ENCODE results near the gene RAB3IL1. TPM values are rescaled to one million over a fixed set of nuclear protein-coding genes. Genes with fewer than 3 reads are reported as not detected.

The RAB3IL1 gene
- total and polyA plus RNA-seq, 9 of the 15 experiments (the other 6 are each of a cell fraction or from before 2014, with no cell fraction given) = 0.15 to 42.6 (median 15.5) TPM

DNA sequence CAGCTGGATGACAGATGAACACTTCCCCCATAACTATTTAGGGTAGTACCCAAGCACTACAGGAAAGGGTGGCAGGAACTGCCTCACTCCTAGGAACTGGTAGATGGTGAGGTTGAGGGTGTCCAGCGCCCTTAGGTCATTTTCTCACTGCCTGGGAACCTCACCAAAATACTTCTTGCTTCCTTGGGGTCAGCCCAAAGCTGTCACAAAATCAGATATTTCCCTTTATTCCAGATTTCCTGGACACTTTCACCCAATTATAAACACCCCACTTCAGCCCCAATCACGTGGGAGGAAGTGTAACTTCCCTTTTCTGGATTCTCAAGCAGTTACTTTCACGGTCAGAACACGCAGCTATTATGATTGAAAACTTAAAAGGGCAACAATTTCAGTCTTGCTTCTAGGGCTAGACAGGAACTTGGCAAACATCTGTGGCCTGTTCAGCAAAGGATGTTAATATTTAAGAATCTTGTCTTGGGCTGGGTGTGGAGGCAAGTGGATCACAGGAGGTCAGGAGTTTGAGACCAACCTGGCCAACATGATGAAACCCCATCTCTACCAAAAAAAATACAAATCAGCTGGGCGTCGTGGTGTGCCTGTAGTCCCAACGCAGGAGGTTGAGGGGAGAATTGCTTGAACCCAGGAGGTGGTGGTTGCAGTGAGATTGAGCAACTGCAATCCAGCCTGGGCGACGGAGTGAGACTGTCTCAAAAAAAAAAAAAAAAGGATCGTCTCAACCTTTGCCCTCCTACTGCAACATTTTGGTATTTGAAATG is 46.1 kb upstream of the RAB3IL1 start (continued):
- TF ChIP-seq, protein P1, sequence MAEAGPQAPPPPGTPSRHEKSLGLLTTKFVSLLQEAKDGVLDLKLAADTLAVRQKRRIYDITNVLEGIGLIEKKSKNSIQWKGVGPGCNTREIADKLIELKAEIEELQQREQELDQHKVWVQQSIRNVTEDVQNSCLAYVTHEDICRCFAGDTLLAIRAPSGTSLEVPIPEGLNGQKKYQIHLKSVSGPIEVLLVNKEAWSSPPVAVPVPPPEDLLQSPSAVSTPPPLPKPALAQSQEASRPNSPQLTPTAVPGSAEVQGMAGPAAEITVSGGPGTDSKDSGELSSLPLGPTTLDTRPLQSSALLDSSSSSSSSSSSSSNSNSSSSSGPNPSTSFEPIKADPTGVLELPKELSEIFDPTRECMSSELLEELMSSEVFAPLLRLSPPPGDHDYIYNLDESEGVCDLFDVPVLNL (CRISPR knock-in tag; IDR thresholded peaks at IDR 0.05; ENCODE audit: low read depth) = 0 out of 2 replicates have a peak, but pooled peaks have one; percentile 7
- TF ChIP-seq PCBP1 (IDR thresholded peaks at IDR 0.05; ENCODE audit: low read depth, low read length, poor library complexity, severe bottlenecking) (no peak), ZNF324 (CRISPR knock-in tag; IDR thresholded peaks at IDR 0.05) (peak; percentile 2; the same call in 1 of the 2 replicates), NBN (IDR thresholded peaks at IDR 0.05; ENCODE audit: low read depth) (peak; percentile 13; the same call in 1 of the 2 replicates), KHSRP (IDR thresholded peaks at IDR 0.05) (no peak), DPF2 (IDR thresholded peaks at IDR 0.05) (peak; percentile 25; the same call in 1 of the 2 replicates), ZNF696 (CRISPR knock-in tag; conservative IDR thresholded peaks at IDR 0.05) (peak; percentile 21; the same call in 1 of the 2 replicates)
- TF ChIP-seq, protein P2, sequence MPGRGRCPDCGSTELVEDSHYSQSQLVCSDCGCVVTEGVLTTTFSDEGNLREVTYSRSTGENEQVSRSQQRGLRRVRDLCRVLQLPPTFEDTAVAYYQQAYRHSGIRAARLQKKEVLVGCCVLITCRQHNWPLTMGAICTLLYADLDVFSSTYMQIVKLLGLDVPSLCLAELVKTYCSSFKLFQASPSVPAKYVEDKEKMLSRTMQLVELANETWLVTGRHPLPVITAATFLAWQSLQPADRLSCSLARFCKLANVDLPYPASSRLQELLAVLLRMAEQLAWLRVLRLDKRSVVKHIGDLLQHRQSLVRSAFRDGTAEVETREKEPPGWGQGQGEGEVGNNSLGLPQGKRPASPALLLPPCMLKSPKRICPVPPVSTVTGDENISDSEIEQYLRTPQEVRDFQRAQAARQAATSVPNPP (IDR thresholded peaks at IDR 0.05; ENCODE audit: borderline replicate concordance, insufficient read depth, insufficient read length) = no peak
- TF ChIP-seq, protein P3, sequence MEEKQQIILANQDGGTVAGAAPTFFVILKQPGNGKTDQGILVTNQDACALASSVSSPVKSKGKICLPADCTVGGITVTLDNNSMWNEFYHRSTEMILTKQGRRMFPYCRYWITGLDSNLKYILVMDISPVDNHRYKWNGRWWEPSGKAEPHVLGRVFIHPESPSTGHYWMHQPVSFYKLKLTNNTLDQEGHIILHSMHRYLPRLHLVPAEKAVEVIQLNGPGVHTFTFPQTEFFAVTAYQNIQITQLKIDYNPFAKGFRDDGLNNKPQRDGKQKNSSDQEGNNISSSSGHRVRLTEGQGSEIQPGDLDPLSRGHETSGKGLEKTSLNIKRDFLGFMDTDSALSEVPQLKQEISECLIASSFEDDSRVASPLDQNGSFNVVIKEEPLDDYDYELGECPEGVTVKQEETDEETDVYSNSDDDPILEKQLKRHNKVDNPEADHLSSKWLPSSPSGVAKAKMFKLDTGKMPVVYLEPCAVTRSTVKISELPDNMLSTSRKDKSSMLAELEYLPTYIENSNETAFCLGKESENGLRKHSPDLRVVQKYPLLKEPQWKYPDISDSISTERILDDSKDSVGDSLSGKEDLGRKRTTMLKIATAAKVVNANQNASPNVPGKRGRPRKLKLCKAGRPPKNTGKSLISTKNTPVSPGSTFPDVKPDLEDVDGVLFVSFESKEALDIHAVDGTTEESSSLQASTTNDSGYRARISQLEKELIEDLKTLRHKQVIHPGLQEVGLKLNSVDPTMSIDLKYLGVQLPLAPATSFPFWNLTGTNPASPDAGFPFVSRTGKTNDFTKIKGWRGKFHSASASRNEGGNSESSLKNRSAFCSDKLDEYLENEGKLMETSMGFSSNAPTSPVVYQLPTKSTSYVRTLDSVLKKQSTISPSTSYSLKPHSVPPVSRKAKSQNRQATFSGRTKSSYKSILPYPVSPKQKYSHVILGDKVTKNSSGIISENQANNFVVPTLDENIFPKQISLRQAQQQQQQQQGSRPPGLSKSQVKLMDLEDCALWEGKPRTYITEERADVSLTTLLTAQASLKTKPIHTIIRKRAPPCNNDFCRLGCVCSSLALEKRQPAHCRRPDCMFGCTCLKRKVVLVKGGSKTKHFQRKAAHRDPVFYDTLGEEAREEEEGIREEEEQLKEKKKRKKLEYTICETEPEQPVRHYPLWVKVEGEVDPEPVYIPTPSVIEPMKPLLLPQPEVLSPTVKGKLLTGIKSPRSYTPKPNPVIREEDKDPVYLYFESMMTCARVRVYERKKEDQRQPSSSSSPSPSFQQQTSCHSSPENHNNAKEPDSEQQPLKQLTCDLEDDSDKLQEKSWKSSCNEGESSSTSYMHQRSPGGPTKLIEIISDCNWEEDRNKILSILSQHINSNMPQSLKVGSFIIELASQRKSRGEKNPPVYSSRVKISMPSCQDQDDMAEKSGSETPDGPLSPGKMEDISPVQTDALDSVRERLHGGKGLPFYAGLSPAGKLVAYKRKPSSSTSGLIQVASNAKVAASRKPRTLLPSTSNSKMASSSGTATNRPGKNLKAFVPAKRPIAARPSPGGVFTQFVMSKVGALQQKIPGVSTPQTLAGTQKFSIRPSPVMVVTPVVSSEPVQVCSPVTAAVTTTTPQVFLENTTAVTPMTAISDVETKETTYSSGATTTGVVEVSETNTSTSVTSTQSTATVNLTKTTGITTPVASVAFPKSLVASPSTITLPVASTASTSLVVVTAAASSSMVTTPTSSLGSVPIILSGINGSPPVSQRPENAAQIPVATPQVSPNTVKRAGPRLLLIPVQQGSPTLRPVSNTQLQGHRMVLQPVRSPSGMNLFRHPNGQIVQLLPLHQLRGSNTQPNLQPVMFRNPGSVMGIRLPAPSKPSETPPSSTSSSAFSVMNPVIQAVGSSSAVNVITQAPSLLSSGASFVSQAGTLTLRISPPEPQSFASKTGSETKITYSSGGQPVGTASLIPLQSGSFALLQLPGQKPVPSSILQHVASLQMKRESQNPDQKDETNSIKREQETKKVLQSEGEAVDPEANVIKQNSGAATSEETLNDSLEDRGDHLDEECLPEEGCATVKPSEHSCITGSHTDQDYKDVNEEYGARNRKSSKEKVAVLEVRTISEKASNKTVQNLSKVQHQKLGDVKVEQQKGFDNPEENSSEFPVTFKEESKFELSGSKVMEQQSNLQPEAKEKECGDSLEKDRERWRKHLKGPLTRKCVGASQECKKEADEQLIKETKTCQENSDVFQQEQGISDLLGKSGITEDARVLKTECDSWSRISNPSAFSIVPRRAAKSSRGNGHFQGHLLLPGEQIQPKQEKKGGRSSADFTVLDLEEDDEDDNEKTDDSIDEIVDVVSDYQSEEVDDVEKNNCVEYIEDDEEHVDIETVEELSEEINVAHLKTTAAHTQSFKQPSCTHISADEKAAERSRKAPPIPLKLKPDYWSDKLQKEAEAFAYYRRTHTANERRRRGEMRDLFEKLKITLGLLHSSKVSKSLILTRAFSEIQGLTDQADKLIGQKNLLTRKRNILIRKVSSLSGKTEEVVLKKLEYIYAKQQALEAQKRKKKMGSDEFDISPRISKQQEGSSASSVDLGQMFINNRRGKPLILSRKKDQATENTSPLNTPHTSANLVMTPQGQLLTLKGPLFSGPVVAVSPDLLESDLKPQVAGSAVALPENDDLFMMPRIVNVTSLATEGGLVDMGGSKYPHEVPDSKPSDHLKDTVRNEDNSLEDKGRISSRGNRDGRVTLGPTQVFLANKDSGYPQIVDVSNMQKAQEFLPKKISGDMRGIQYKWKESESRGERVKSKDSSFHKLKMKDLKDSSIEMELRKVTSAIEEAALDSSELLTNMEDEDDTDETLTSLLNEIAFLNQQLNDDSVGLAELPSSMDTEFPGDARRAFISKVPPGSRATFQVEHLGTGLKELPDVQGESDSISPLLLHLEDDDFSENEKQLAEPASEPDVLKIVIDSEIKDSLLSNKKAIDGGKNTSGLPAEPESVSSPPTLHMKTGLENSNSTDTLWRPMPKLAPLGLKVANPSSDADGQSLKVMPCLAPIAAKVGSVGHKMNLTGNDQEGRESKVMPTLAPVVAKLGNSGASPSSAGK (IDR thresholded peaks at IDR 0.05) = peak; percentile 40
- TF ChIP-seq, protein P4, sequence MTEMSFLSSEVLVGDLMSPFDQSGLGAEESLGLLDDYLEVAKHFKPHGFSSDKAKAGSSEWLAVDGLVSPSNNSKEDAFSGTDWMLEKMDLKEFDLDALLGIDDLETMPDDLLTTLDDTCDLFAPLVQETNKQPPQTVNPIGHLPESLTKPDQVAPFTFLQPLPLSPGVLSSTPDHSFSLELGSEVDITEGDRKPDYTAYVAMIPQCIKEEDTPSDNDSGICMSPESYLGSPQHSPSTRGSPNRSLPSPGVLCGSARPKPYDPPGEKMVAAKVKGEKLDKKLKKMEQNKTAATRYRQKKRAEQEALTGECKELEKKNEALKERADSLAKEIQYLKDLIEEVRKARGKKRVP (CRISPR knock-in tag; IDR thresholded peaks at IDR 0.05) = peak; percentile 24; the same call in 1 of the 2 replicates

Measured in K562 (cell line).